HepG2 (cell line): Measurements from ENCODE around the gene FOXN3. TPM values are rescaled to one million over a fixed set of nuclear protein-coding genes. Genes with fewer than 3 reads are reported as not detected.

ENCODE experiments used
- ARNTL ChIP-seq: sonication (generic); formaldehyde crosslinking; IDR thresholded peaks from 2 replicates; pipeline ENCODE4 v1.4.0; 2020; ENCODE audit warnings: mild to moderate bottlenecking, missing genetic modification reagents
- ATF3 ChIP-seq: sonication (generic); formaldehyde crosslinking; IDR thresholded peaks from 2 replicates; pipeline ENCODE4 v1.4.0; 2020; ENCODE audit warnings: missing genetic modification reagents
- CREB1 ChIP-seq, 2 experiments: fragments of 450-650 bp in 1 of 2; IDR thresholded peaks; 2 replicates each; pipeline ENCODE4 v1.6.1; 2016 to 2017; ENCODE audit warnings: control low read depth in 1 of 2, mild to moderate bottlenecking in 1 of 2, missing compliant biosample characterization in 1 of 2, missing genetic modification characterization in 1 of 2
- MAX ChIP-seq: IDR thresholded peaks from 2 replicates; pipeline ENCODE4 v1.6.1; 2012; ENCODE audit warnings: inconsistent platforms
- MTA3 ChIP-seq: sonication (generic); formaldehyde crosslinking; IDR thresholded peaks from 2 replicates; pipeline ENCODE4 v1.4.0; 2020; ENCODE audit warnings: missing genetic modification reagents
- PHF20 ChIP-seq: sonication (generic); formaldehyde crosslinking; IDR thresholded peaks from 2 replicates; pipeline ENCODE4 v1.5.0; 2020; ENCODE audit warnings: mild to moderate bottlenecking, missing genetic modification reagents
- SP2 ChIP-seq: sonication (generic); formaldehyde crosslinking; IDR thresholded peaks from 2 replicates; pipeline ENCODE4 v1.5.1; 2020; ENCODE audit warnings: mild to moderate bottlenecking, missing genetic modification reagents
- TMF1 ChIP-seq: sonication (generic); formaldehyde crosslinking; IDR thresholded peaks from 2 replicates; pipeline ENCODE4 v1.8.1; 2022; ENCODE audit warnings: low read depth, missing genetic modification reagents
- ZMYM4 ChIP-seq: sonication (generic); formaldehyde crosslinking; IDR thresholded peaks from 2 replicates; pipeline ENCODE4 v1.8.1; 2023; ENCODE audit warnings: mild to moderate bottlenecking, missing genetic modification reagents
- ZNF143 ChIP-seq: sonication (generic); formaldehyde crosslinking; IDR thresholded peaks from 2 replicates; pipeline ENCODE4 v1.4.0; 2020; ENCODE audit warnings: missing genetic modification reagents
- ZNF326 ChIP-seq: sonication (generic); formaldehyde crosslinking; IDR thresholded peaks from 2 replicates; pipeline ENCODE4 v1.4.0; 2020; ENCODE audit warnings: missing genetic modification reagents, borderline replicate concordance
- ZNF383 ChIP-seq: sonication (generic); formaldehyde crosslinking; IDR thresholded peaks from 2 replicates; pipeline ENCODE4 v1.4.0; 2020; ENCODE audit warnings: missing genetic modification reagents, mild to moderate bottlenecking, borderline replicate concordance
- ZNF430 ChIP-seq: sonication (generic); formaldehyde crosslinking; IDR thresholded peaks from 2 replicates; pipeline ENCODE4 v1.9.0; 2021; ENCODE audit warnings: mild to moderate bottlenecking, missing genetic modification reagents
- ZXDC ChIP-seq: sonication (generic); formaldehyde crosslinking; IDR thresholded peaks from 2 replicates; pipeline ENCODE4 v1.5.0; 2020; ENCODE audit warnings: mild to moderate bottlenecking, missing genetic modification reagents
- polyA plus RNA-seq, 8 experiments: library from polyadenylated mRNA; depleted of rRNA in 3 of 8; stranded (reverse) in 7 of 8; unstranded in 1 of 8; fragments of >200 nt; fragmentation: Illumina TruSeq in 4 of 8; extraction: Trizol in 4 of 8; gene quantifications; 2 replicates each; pipeline versions ENCODE4 v1.2.1 to v1.2.3, GENCODE V29; 2011 to 2016; ENCODE audit warnings: low read depth in 4 of 8, missing spikeins in 1 of 8, mixed read lengths in 1 of 8; ENCODE audit not compliant: insufficient read depth in 1 of 8
- total RNA-seq, 5 experiments: library from RNA; depleted of rRNA; stranded (reverse); fragments of >200 nt; fragmentation: Illumina TruSeq; extraction: Trizol; gene quantifications; 2 replicates each; pipeline ENCODE4 v1.2.3, GENCODE V29; 2016; ENCODE audit warnings: low read depth in 1 of 5
- TF ChIP-seq, protein P1 (sequence below): sonication (generic); formaldehyde crosslinking; conservative IDR thresholded peaks from 2 replicates; pipeline ENCODE4 v1.4.0; 2020; ENCODE audit warnings: missing genetic modification reagents
- TF ChIP-seq, protein P2 (sequence below): sonication (generic); formaldehyde crosslinking; IDR thresholded peaks from 2 replicates; pipeline ENCODE4 v1.5.0; 2020; ENCODE audit warnings: missing genetic modification reagents
- TF ChIP-seq, protein P3 (sequence below): sonication (generic); formaldehyde crosslinking; IDR thresholded peaks from 2 replicates; pipeline ENCODE4 v1.4.0; 2020; ENCODE audit warnings: missing genetic modification reagents
- TF ChIP-seq, protein P4 (sequence below): sonication (generic); formaldehyde crosslinking; IDR thresholded peaks from 2 replicates; pipeline ENCODE4 v1.4.0; 2020; ENCODE audit warnings: missing genetic modification reagents, borderline replicate concordance

FOXN3 gene
- total and polyA plus RNA-seq, 2 of the 13 experiments (the other 11 are each of a cell fraction or from before 2014, with no cell fraction given), result 32.4 to 70.2 TPM

DNA sequence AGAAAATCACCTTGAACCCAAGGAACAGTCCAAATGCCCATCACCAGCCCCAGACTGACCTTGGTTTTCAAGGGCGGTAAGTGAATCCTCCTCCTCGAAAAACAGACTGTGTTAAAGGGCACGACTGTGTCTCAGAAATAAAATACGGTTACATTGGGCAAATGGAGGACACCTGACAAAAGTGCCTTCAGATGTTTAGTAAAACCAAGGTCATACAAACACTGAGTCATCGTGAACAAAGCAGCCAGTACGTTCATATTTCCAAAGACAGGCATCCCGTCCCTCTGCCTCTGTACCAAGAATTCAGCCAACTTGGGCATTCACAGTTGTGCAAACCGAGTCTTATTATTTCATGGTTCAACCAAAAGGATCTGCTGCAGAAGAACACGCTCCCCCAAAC, 25.9 kb downstream of the FOXN3 start (continued):
- TF ChIP-seq, protein P1, sequence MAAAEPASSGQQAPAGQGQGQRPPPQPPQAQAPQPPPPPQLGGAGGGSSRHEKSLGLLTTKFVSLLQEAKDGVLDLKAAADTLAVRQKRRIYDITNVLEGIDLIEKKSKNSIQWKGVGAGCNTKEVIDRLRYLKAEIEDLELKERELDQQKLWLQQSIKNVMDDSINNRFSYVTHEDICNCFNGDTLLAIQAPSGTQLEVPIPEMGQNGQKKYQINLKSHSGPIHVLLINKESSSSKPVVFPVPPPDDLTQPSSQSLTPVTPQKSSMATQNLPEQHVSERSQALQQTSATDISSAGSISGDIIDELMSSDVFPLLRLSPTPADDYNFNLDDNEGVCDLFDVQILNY (CRISPR knock-in tag), result no peak
- TF ChIP-seq ZNF383 (CRISPR knock-in tag), result no peak
- TF ChIP-seq ARNTL (CRISPR knock-in tag), result no peak
- TF ChIP-seq SP2 (CRISPR knock-in tag), result no peak
- TF ChIP-seq, protein P2, sequence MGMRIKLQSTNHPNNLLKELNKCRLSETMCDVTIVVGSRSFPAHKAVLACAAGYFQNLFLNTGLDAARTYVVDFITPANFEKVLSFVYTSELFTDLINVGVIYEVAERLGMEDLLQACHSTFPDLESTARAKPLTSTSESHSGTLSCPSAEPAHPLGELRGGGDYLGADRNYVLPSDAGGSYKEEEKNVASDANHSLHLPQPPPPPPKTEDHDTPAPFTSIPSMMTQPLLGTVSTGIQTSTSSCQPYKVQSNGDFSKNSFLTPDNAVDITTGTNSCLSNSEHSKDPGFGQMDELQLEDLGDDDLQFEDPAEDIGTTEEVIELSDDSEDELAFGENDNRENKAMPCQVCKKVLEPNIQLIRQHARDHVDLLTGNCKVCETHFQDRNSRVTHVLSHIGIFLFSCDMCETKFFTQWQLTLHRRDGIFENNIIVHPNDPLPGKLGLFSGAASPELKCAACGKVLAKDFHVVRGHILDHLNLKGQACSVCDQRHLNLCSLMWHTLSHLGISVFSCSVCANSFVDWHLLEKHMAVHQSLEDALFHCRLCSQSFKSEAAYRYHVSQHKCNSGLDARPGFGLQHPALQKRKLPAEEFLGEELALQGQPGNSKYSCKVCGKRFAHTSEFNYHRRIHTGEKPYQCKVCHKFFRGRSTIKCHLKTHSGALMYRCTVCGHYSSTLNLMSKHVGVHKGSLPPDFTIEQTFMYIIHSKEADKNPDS, result no peak
- no peak for TF ChIP-seq TMF1 (CRISPR knock-in tag)
- peak; percentile 31; the same call in 1 of the 2 replicates for TF ChIP-seq ZMYM4
- no peak for TF ChIP-seq PHF20
- TF ChIP-seq, protein P3, sequence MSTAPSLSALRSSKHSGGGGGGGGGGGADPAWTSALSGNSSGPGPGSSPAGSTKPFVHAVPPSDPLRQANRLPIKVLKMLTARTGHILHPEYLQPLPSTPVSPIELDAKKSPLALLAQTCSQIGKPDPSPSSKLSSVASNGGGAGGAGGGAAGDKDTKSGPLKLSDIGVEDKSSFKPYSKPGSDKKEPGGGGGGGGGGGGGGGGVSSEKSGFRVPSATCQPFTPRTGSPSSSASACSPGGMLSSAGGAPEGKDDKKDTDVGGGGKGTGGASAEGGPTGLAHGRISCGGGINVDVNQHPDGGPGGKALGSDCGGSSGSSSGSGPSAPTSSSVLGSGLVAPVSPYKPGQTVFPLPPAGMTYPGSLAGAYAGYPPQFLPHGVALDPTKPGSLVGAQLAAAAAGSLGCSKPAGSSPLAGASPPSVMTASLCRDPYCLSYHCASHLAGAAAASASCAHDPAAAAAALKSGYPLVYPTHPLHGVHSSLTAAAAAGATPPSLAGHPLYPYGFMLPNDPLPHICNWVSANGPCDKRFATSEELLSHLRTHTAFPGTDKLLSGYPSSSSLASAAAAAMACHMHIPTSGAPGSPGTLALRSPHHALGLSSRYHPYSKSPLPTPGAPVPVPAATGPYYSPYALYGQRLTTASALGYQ (CRISPR knock-in tag), result 0 out of 2 replicates have a peak, but pooled peaks have one; percentile 37
- 0 out of 2 replicates have a peak, but pooled peaks have one; percentile 61 for TF ChIP-seq ZNF430 (CRISPR knock-in tag)
- no peak for TF ChIP-seq ZNF326 (CRISPR knock-in tag)
- TF ChIP-seq MAX, result no peak
- TF ChIP-seq ZNF143 (CRISPR knock-in tag), result no peak
- TF ChIP-seq ZXDC (CRISPR knock-in tag), result no peak
- TF ChIP-seq CREB1 (IDR thresholded peaks at IDR 0.05), result no peak
- TF ChIP-seq CREB1 (CRISPR knock-in tag; IDR thresholded peaks at IDR 0.05), result peak; percentile 36; the same call in 1 of the 2 replicates
- peak; percentile 88; the same call in 1 of the 2 replicates for TF ChIP-seq ATF3
- TF ChIP-seq MTA3 (CRISPR knock-in tag), result no peak
- TF ChIP-seq, protein P4, sequence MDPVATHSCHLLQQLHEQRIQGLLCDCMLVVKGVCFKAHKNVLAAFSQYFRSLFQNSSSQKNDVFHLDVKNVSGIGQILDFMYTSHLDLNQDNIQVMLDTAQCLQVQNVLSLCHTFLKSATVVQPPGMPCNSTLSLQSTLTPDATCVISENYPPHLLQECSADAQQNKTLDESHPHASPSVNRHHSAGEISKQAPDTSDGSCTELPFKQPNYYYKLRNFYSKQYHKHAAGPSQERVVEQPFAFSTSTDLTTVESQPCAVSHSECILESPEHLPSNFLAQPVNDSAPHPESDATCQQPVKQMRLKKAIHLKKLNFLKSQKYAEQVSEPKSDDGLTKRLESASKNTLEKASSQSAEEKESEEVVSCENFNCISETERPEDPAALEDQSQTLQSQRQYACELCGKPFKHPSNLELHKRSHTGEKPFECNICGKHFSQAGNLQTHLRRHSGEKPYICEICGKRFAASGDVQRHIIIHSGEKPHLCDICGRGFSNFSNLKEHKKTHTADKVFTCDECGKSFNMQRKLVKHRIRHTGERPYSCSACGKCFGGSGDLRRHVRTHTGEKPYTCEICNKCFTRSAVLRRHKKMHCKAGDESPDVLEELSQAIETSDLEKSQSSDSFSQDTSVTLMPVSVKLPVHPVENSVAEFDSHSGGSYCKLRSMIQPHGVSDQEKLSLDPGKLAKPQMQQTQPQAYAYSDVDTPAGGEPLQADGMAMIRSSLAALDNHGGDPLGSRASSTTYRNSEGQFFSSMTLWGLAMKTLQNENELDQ (CRISPR knock-in tag), result no peak
